DOHH2 (cell line): Measurements from ENCODE around the gene HOXA10.

Experiments
- H3F3A ChIP-seq: fragments of 200-600 bp; sonication (generic), shearing (Covaris generic); 2 replicates; pipeline ENCODE4 v1.6.0; 2016; ENCODE audit warnings: antibody characterized with exemption, mild to moderate bottlenecking; ENCODE audit not compliant: control insufficient read depth, insufficient read depth
- H3K27ac ChIP-seq: fragments of 200-600 bp; sonication (generic); 2 replicates; pipeline ENCODE4 v1.5.1; 2014; ENCODE audit warnings: low read depth, mild to moderate bottlenecking, low read length, moderate library complexity
- H3K27me3 ChIP-seq: fragments of 200-600 bp; sonication (generic); 2 replicates; pipeline ENCODE4 v1.6.1; 2014; ENCODE audit warnings: mild to moderate bottlenecking, low read length, mixed read lengths; ENCODE audit not compliant: control insufficient read depth
- H3K36me3 ChIP-seq: fragments of 200-600 bp; sonication (generic); 2 replicates; pipeline ENCODE4 v1.6.1; 2014; ENCODE audit warnings: mild to moderate bottlenecking, low read length, moderate library complexity, mixed read lengths; ENCODE audit not compliant: control insufficient read depth
- H3K4me1 ChIP-seq: fragments of 200-600 bp; sonication (generic); 2 replicates; pipeline ENCODE4 v1.6.1; 2014; ENCODE audit warnings: mild to moderate bottlenecking, low read length, mixed read lengths; ENCODE audit not compliant: control insufficient read depth
- H3K4me2 ChIP-seq: fragments of 200-600 bp; sonication (generic); 2 replicates; pipeline ENCODE4 v1.6.0; 2014; ENCODE audit warnings: mild to moderate bottlenecking, low read length, moderate library complexity
- H3K4me3 ChIP-seq: fragments of 200-600 bp; sonication (generic); 2 replicates; pipeline ENCODE4 v1.5.1; 2014; ENCODE audit warnings: mild to moderate bottlenecking, low read length, mixed read lengths
- H3K79me2 ChIP-seq: fragments of 200-600 bp; sonication (generic); 2 replicates; pipeline ENCODE4 v1.6.1; 2014; ENCODE audit warnings: mild to moderate bottlenecking, low read length, mixed read lengths; ENCODE audit not compliant: control insufficient read depth
- H3K9me2 ChIP-seq: fragments of 200-600 bp; sonication (generic); replicated peaks from 2 replicates; pipeline ENCODE4 v1.6.1; 2014; ENCODE audit warnings: mild to moderate bottlenecking, low read length, mixed read lengths; ENCODE audit not compliant: control insufficient read depth
- H3K9me3 ChIP-seq: fragments of 200-600 bp; sonication (generic); 2 replicates; pipeline ENCODE4 v1.6.1; 2014; ENCODE audit warnings: antibody characterized with exemption, low read length, mixed read lengths; ENCODE audit not compliant: control insufficient read depth, insufficient read depth
- H4K20me1 ChIP-seq: fragments of 200-600 bp; sonication (generic); 2 replicates; pipeline ENCODE4 v1.6.0; 2014; ENCODE audit warnings: low read depth, mild to moderate bottlenecking, antibody characterized with exemption, low read length, moderate library complexity; ENCODE audit not compliant: control insufficient read depth, insufficient read depth
- EZH2phosphoT487 ChIP-seq: fragments of 200-600 bp; sonication (generic); IDR thresholded peaks from 2 replicates; pipeline ENCODE4 v1.6.1; 2017; ENCODE audit warnings: borderline replicate concordance, mild to moderate bottlenecking, antibody characterized with exemption, low read length, moderate library complexity, mixed read lengths
- TF ChIP-seq, protein P1 (sequence below): fragments of 200-600 bp; sonication (generic); IDR thresholded peaks from one replicate; pipeline ENCODE4 v1.5.1; 2014; ENCODE audit warnings: antibody characterized with exemption, mild to moderate bottlenecking, low read depth, low read length; ENCODE audit not compliant: poor library complexity, severe bottlenecking

HOXA10 gene

DNA sequence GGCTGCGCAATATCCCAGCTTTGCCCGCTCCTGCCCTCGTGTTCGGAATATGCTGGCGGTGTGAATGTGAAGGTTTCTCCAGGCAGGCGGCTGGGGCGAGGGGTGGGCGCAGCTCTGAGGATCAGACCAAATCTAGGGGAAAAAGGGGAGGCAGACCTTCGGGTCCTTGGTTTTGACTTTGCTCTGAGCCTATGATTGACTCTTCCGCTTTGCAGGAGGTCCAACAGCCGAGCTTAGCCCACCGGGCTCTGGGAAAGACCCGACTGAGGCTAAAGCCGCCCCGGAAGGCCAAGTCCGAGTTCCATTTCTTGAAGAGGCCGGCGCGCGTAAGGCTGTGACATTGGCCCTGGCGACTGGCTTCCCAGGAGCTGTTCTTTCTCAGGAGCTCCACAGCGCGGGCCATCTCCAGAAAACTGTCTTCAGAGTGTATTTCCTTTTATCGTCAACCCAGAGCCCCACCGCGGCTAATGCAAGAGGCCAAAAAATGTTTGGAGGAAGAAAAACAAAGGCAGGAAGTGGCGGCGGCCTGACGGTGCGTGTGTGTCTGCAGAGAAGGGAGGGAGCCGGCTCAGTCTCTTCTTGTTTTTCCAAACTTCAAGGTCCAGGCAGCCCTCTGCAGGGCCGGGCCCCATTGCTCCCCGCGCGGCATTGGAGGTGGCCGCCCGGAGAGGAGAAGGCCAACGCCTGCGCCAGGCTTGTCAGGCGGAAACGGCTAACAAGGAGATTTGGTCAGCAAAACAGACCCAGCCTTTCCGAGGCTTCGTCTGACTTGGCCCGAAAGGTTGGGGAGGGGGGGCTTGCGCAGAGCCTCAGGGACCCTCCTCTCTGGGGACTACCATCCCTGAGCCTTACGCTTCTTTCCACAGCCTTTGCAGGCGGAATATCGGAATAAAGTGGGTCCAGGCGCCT lies 14.5 kb upstream of the HOXA10 start:
- peak overlapping the region; percentile 57 for H3K4me2 ChIP-seq

GRCh38 chr7:27187475-27188385 lies 13.6 kb upstream of the HOXA10 start:
- Histone ChIP-seq H3K79me2 (no peaks in the 10 kb centered on the region), H3F3A (peaks cover 2% of the 10 kb centered on the region; the same call in 1 of the 2 replicates), H3K4me2 (peak overlapping the region; percentile 57)

More for the DNA sequence above, 14.5 kb upstream of the HOXA10 start:
- Histone ChIP-seq H3F3A (peaks cover 2% of the 10 kb centered on the region; the same call in 1 of the 2 replicates), H3K27ac (no peak overlapping the region), H3K79me2 (no peaks in the 10 kb centered on the region), H3K9me3 (no peaks in the 10 kb centered on the region), H4K20me1 (0 out of 2 replicates have a peak, but pooled peaks cover 8% of the 10 kb centered on the region), H3K36me3 (no peaks in the 10 kb centered on the region), H3K4me1 (peaks cover 29% of the 10 kb centered on the region), H3K27me3 (peaks cover 98% of the 10 kb centered on the region), H3K4me3 (peak overlapping the region; percentile 44), H3K9me2 (no peaks in the 10 kb centered on the region)
- TF ChIP-seq, protein P1, sequence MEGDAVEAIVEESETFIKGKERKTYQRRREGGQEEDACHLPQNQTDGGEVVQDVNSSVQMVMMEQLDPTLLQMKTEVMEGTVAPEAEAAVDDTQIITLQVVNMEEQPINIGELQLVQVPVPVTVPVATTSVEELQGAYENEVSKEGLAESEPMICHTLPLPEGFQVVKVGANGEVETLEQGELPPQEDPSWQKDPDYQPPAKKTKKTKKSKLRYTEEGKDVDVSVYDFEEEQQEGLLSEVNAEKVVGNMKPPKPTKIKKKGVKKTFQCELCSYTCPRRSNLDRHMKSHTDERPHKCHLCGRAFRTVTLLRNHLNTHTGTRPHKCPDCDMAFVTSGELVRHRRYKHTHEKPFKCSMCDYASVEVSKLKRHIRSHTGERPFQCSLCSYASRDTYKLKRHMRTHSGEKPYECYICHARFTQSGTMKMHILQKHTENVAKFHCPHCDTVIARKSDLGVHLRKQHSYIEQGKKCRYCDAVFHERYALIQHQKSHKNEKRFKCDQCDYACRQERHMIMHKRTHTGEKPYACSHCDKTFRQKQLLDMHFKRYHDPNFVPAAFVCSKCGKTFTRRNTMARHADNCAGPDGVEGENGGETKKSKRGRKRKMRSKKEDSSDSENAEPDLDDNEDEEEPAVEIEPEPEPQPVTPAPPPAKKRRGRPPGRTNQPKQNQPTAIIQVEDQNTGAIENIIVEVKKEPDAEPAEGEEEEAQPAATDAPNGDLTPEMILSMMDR = no peak
- TF ChIP-seq EZH2phosphoT487 = peak; percentile 82; the same call in 1 of the 2 replicates

DNA sequence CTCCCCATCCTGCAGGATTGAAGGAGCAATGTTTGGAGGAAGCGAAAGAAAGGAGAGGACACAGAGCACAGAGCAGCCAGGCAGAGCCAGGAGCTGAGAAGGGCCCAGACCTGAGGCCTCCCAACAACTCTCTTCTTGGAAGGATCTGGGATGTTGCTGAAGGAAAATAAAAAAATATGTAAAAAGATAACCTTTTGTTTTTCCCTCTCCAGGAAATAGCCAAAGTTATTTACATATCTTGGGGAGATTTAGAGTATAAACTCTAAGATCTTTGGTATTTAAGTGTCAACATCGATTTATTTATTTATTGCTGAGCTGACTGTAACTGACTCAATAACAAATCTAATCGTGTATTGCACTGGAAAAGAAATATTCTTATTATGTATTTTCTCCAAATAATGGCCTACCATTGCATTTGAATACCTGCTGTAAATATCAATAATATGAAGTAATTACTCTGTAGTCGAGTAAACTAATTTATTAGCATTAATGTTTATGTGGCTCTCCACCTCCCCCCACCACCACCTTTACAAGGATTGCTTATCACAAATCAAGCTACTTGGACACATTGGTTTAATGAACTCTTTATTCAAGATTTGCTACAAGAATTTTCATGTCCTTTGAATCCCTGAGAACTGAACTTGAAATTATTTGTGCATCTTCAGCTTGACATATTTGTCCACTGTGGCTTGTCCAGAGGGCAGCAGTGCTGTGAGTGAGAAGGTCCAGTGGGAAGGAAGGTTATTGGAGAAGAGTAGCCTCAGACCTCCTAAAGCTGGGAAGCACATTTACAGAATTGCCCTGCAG lies 12.8 kb upstream of the HOXA10 start:
- 0 out of 2 replicates have a peak, but pooled peaks cover 5% of the 10 kb centered on the region for H4K20me1 ChIP-seq
- no peak overlapping the region for H3K4me2 ChIP-seq
- H3F3A ChIP-seq = peaks cover 2% of the 10 kb centered on the region; the same call in 1 of the 2 replicates
- H3K79me2 ChIP-seq = no peaks in the 10 kb centered on the region
- no peaks in the 10 kb centered on the region for H3K9me3 ChIP-seq
- peaks cover 34% of the 10 kb centered on the region for H3K4me1 ChIP-seq
- no peaks in the 10 kb centered on the region for H3K36me3 ChIP-seq
- H3K9me2 ChIP-seq = no peaks in the 10 kb centered on the region
- peaks cover 100% of the 10 kb centered on the region for H3K27me3 ChIP-seq
- TF ChIP-seq EZH2phosphoT487 = no peak
- TF ChIP-seq, protein P1 = no peak
- no peak overlapping the region for H3K27ac ChIP-seq
- no peak overlapping the region for H3K4me3 ChIP-seq

More at GRCh38 chr7:27187475-27188385, 13.6 kb upstream of the HOXA10 start:
- H3K9me2 ChIP-seq = no peaks in the 10 kb centered on the region
- 0 out of 2 replicates have a peak, but pooled peaks cover 5% of the 10 kb centered on the region for H4K20me1 ChIP-seq
- no peaks in the 10 kb centered on the region for H3K36me3 ChIP-seq
- no peaks in the 10 kb centered on the region for H3K9me3 ChIP-seq
- peak; percentile 88 for TF ChIP-seq EZH2phosphoT487
- TF ChIP-seq, protein P1 = no peak
- peaks cover 34% of the 10 kb centered on the region for H3K4me1 ChIP-seq
- H3K27me3 ChIP-seq = peaks cover 98% of the 10 kb centered on the region
- H3K4me3 ChIP-seq = no peak overlapping the region
- H3K27ac ChIP-seq = no peak overlapping the region
